ENCODE results near the gene PRKN. TPM values are rescaled to one million over a fixed set of nuclear protein-coding genes. Genes with fewer than 3 reads are reported as not detected.
"Not testable (repeated sequence)": the region's sequence is repeated elsewhere in the genome, so short reads cannot be mapped to it uniquely, and the experiment has no call there.

The PRKN gene
- total and polyA plus RNA-seq, 5 donors from 2014 or later: 0.24 to 3.7 (median 2.5) TPM

DNA sequence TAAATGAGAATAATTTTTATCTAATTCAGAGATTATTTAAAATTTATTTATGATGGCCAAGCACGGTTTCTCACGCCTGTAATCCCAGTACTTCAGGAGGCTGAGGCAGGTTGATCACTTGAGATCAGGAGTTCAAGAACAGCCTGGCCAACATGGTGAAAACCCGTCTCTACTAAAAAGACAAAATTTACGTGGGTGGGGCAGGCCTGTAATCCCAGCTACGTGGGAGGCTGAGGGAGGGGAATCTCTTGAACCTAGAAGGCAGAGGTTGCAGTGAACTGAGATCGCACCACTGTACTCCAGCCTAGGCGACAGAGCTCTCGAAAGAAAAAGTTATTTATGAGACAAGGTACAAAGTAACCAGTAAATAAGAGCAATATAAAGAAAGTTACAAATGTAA lies 1394.2 kb downstream of the PRKN start:
- Mint-ChIP-seq H3K36me3 (no peaks in the 10 kb centered on the region), H3K9me3 (peaks cover 0 to 2% (median 0%) of the 10 kb centered on the region in 7 donors), H3K4me1 (no peaks in the 10 kb centered on the region), H3K27me3 (peaks cover 9% of the 10 kb centered on the region), H3K27ac (no peak overlapping the region), H3K4me3 (no peak overlapping the region)
- no peaks in the 10 kb centered on the region for H3K9me3 ChIP-seq (ENCODE audit: control insufficient read depth in 2 of 2, low read length in 2 of 2)
- H3K27ac ChIP-seq (ENCODE audit: insufficient read depth, low read length, poor library complexity, severe bottlenecking): no peak overlapping the region
- no peaks in the 10 kb centered on the region for H3K4me1 ChIP-seq (ENCODE audit: control insufficient read depth, insufficient read depth, low read length, poor library complexity, severe bottlenecking)
- no peak overlapping the region for H3K4me3 ChIP-seq (ENCODE audit: low read depth, low read length)
- ATAC-seq (ENCODE audit: low read depth in 2 of 2) (no peak), DNase-seq (no peak)
- no peaks in the 10 kb centered on the region for H3K27me3 ChIP-seq (ENCODE audit: control insufficient read depth, insufficient read depth, low read length)
- H3K36me3 ChIP-seq (ENCODE audit: control insufficient read depth, insufficient read depth, low read length): no peaks in the 10 kb centered on the region

DNA sequence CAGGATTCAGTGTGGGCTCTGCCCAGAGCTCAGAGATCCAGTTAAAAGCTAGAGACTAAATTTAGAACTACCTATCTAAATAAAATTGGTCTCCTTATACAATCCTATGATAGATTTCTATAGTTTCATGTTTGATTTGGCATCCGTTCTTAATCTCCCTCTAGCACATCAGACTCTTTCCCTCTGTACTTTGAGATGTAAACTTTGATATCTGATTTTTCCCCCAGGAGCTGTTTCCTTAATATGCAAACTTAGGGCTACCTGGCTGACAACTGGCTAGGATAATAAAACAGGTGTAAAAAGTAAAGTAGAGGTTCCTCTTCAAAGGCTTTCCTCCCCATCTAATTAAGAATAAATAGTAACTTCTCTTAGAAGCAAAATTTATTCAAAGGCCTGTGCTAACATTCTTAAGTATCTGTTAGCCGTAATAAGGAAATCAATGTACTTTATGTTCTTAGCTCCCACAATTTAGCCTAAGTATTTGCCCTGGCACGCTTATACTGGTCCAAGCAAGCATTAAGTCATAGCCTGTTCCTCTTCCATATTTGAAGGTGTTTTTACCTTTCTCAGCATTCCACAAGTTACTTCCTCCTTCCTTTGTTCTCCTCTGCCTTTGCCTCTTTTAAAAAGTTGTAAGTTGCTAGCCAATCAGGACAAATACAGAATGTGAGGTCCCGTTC lies 1396.0 kb downstream of the PRKN start:
- not testable (repeated sequence) for H3K27me3 Mint-ChIP-seq; H3K27ac Mint-ChIP-seq; H3K4me1 ChIP-seq (ENCODE audit: control insufficient read depth, insufficient read depth, low read length, poor library complexity, severe bottlenecking); H3K27me3 ChIP-seq (ENCODE audit: control insufficient read depth, insufficient read depth, low read length); H3K36me3 Mint-ChIP-seq; H3K9me3 Mint-ChIP-seq; H3K27ac ChIP-seq (ENCODE audit: insufficient read depth, low read length, poor library complexity, severe bottlenecking); H3K9me3 ChIP-seq (ENCODE audit: control insufficient read depth in 2 of 2, low read length in 2 of 2); H3K4me3 ChIP-seq (ENCODE audit: low read depth, low read length); H3K4me3 Mint-ChIP-seq; ATAC-seq (ENCODE audit: low read depth in 2 of 2); H3K36me3 ChIP-seq (ENCODE audit: control insufficient read depth, insufficient read depth, low read length); DNase-seq; H3K4me1 Mint-ChIP-seq

DNA sequence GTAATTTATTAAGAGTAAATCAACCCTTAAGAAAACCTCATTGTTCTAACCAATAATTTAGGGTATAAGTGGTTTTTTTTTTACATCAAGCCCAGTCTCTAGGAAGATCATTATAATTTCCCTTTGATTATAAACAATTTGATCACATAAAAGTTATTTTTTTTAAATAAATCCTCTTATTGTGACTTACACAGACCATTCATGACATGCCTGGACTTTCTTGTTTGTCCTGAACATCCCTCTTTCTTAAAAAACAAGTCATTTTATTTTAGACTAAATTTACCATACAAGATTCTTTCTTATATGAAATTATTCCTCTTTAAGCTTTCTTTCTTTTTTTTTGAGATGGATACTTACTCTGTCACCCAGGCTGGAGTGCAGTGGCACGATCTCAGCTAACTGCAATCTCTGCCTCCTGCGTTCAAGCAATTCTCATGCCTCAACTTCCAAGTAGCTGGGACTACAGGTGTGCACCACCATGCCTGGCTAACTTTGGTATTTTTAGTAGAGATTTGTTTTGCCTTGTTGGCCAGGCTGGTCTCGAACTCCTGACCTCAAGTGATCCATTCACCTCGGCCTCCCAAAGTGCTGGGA lies 1400.1 kb downstream of the PRKN start:
- Mint-ChIP-seq H3K27me3 (peaks cover 22% of the 10 kb centered on the region), H3K4me1 (no peaks in the 10 kb centered on the region), H3K36me3 (no peaks in the 10 kb centered on the region), H3K27ac (no peak overlapping the region), H3K4me3 (no peak overlapping the region), H3K9me3 (peaks cover 0 to 4% (median 2%) of the 10 kb centered on the region in 7 donors)
- Histone ChIP-seq H3K36me3 (ENCODE audit: control insufficient read depth, insufficient read depth, low read length) (no peaks in the 10 kb centered on the region), H3K4me1 (ENCODE audit: control insufficient read depth, insufficient read depth, low read length, poor library complexity, severe bottlenecking) (no peaks in the 10 kb centered on the region), H3K4me3 (ENCODE audit: low read depth, low read length) (no peak overlapping the region), H3K27me3 (ENCODE audit: control insufficient read depth, insufficient read depth, low read length) (no peaks in the 10 kb centered on the region), H3K27ac (ENCODE audit: insufficient read depth, low read length, poor library complexity, severe bottlenecking) (no peak overlapping the region), H3K9me3 (ENCODE audit: control insufficient read depth in 2 of 2, low read length in 2 of 2) (peaks cover 0 to 7% of the 10 kb centered on the region in 2 experiments)
- no peak for DNase-seq
- no peak for ATAC-seq (ENCODE audit: low read depth in 2 of 2)

DNA sequence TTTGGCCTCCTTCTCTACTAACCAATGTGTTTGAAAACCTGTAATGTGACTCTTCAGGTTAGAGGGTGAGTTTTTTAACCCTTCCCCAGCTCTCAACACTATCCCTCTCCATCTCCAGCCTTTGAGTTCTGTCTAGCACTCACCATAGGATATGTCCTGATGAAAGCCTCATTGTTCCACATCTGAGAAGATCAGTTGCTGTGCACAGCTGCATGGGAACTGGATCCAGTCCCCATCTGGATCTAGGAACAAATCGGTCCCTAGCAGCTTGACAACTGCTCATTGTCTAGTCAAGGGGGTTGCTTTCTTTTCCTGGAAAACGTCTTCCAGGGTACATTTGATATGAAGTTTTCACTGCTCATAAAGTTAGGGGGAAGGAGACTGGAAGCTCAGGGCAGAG lies 1408.3 kb downstream of the PRKN start:
- no peak for ATAC-seq (ENCODE audit: low read depth in 2 of 2)
- Mint-ChIP-seq H3K9me3 (peaks cover 0 to 4% (median 3%) of the 10 kb centered on the region in 7 donors), H3K36me3 (no peaks in the 10 kb centered on the region), H3K4me3 (no peak overlapping the region), H3K27me3 (peaks cover 15% of the 10 kb centered on the region), H3K4me1 (no peaks in the 10 kb centered on the region), H3K27ac (no peak overlapping the region)
- no peaks in the 10 kb centered on the region for H3K9me3 ChIP-seq (ENCODE audit: control insufficient read depth in 2 of 2, low read length in 2 of 2)
- no peak overlapping the region for H3K4me3 ChIP-seq (ENCODE audit: low read depth, low read length)
- no peaks in the 10 kb centered on the region for H3K27me3 ChIP-seq (ENCODE audit: control insufficient read depth, insufficient read depth, low read length)
- H3K27ac ChIP-seq (ENCODE audit: insufficient read depth, low read length, poor library complexity, severe bottlenecking): no peak overlapping the region
- DNase-seq: no peak
- no peaks in the 10 kb centered on the region for H3K4me1 ChIP-seq (ENCODE audit: control insufficient read depth, insufficient read depth, low read length, poor library complexity, severe bottlenecking)
- no peaks in the 10 kb centered on the region for H3K36me3 ChIP-seq (ENCODE audit: control insufficient read depth, insufficient read depth, low read length)

DNA sequence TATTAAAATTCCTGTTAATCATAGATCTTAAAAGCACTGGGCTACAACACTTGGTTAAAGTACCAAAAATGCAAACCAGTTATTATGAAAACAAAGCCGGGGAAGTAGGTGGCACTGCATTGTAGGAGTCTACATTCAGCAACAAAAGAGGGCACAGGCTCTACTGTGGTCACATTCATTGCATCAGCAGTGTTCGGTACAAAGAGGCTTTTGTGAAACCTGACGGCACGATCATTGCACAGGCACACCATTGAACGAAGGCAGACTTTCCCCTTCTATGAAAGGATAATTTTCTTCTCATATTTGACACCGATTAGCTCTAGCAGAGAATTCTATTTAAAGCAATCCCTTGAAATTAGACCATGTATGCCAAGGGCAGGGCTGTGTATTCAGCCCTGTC lies 1409.1 kb downstream of the PRKN start:
- H3K9me3 ChIP-seq (ENCODE audit: control insufficient read depth in 2 of 2, low read length in 2 of 2): no peaks in the 10 kb centered on the region
- ATAC-seq (ENCODE audit: low read depth in 2 of 2): no peak
- no peak overlapping the region for H3K4me3 Mint-ChIP-seq

DNA sequence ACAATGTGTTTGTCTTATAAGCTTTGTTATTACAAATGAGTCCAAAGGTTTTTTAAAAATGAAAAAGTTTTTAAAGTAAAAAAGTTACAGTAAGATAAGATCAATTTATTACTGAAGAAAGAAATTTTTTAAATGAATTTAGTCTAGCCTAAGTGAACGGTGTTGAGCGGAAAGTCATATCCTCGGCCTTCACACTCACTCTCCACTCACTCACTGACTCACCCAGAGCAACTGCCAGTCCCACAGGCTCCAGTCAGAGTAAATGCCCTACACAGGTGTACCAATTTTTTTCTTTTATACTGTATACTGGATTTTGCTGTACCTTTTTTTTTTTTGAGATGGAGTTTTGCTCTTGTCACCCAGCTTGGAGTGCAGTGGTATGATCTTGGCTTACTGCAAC lies 1411.0 kb downstream of the PRKN start:
- no peak overlapping the region for H3K4me3 ChIP-seq (ENCODE audit: low read depth, low read length)
- H3K9me3 Mint-ChIP-seq: peaks cover 0 to 4% (median 0%) of the 10 kb centered on the region in 7 donors
- no peak overlapping the region for H3K27ac Mint-ChIP-seq
- H3K9me3 ChIP-seq (ENCODE audit: control insufficient read depth in 2 of 2, low read length in 2 of 2): no peaks in the 10 kb centered on the region
- no peaks in the 10 kb centered on the region for H3K36me3 ChIP-seq (ENCODE audit: control insufficient read depth, insufficient read depth, low read length)
- no peak for ATAC-seq (ENCODE audit: low read depth in 2 of 2)
- H3K27me3 Mint-ChIP-seq: peaks cover 6% of the 10 kb centered on the region
- DNase-seq: no peak
- no peaks in the 10 kb centered on the region for H3K27me3 ChIP-seq (ENCODE audit: control insufficient read depth, insufficient read depth, low read length)
- H3K36me3 Mint-ChIP-seq: no peaks in the 10 kb centered on the region
- H3K4me1 Mint-ChIP-seq: no peaks in the 10 kb centered on the region
- H3K27ac ChIP-seq (ENCODE audit: insufficient read depth, low read length, poor library complexity, severe bottlenecking): no peak overlapping the region
- H3K4me1 ChIP-seq (ENCODE audit: control insufficient read depth, insufficient read depth, low read length, poor library complexity, severe bottlenecking): no peaks in the 10 kb centered on the region
- H3K4me3 Mint-ChIP-seq: no peak overlapping the region

More for the DNA sequence above, 1409.1 kb downstream of the PRKN start:
- Mint-ChIP-seq H3K36me3 (no peaks in the 10 kb centered on the region), H3K9me3 (peaks cover 0 to 4% (median 3%) of the 10 kb centered on the region in 7 donors), H3K27ac (no peak overlapping the region), H3K27me3 (peaks cover 14% of the 10 kb centered on the region), H3K4me1 (no peaks in the 10 kb centered on the region)
- no peaks in the 10 kb centered on the region for H3K27me3 ChIP-seq (ENCODE audit: control insufficient read depth, insufficient read depth, low read length)
- no peak for DNase-seq
- no peaks in the 10 kb centered on the region for H3K36me3 ChIP-seq (ENCODE audit: control insufficient read depth, insufficient read depth, low read length)
- H3K4me1 ChIP-seq (ENCODE audit: control insufficient read depth, insufficient read depth, low read length, poor library complexity, severe bottlenecking): no peaks in the 10 kb centered on the region
- no peak overlapping the region for H3K27ac ChIP-seq (ENCODE audit: insufficient read depth, low read length, poor library complexity, severe bottlenecking)
- H3K4me3 ChIP-seq (ENCODE audit: low read depth, low read length): no peak overlapping the region

DNA sequence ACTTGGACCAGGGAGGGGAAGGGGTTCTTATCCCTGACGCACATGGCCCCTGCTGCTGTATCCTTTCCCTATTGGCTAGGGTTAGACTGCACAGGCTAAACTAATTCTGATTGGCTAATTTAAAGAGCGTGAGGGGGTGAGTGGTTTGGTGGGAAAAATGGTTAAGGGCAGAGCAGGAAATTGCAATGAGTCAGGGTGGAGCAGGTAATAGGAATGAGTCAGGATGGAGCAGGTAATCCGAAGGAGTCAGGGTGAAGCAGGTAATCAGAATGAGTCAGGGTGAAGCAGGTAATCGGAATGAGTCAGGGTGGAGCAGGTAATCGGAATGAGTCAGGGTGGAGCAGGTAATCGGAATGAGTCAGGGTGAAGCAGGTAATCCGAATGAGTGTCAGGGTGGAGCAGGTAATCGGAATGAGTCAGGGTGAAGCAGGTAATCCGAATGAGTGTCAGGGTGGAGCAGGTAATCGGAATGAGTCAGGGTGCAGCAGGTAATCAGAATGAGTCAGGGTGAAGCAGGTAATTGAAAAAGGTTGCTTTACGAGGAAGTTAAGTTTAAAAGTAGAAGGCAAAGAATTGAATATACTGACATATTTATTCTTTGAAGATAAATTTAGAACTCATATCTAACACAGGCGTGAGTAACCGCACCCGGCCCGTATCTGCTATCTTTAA lies 1412.2 kb downstream of the PRKN start:
- H3K9me3 Mint-ChIP-seq; H3K27ac Mint-ChIP-seq; H3K27me3 ChIP-seq (ENCODE audit: control insufficient read depth, insufficient read depth, low read length): not testable (repeated sequence)

More for the DNA sequence above, 1412.2 kb downstream of the PRKN start:
- not testable (repeated sequence) for H3K9me3 ChIP-seq (ENCODE audit: control insufficient read depth in 2 of 2, low read length in 2 of 2); H3K27me3 Mint-ChIP-seq; H3K36me3 ChIP-seq (ENCODE audit: control insufficient read depth, insufficient read depth, low read length); DNase-seq; H3K27ac ChIP-seq (ENCODE audit: insufficient read depth, low read length, poor library complexity, severe bottlenecking); H3K36me3 Mint-ChIP-seq; H3K4me3 Mint-ChIP-seq; H3K4me3 ChIP-seq (ENCODE audit: low read depth, low read length); H3K4me1 Mint-ChIP-seq; H3K4me1 ChIP-seq (ENCODE audit: control insufficient read depth, insufficient read depth, low read length, poor library complexity, severe bottlenecking); ATAC-seq (ENCODE audit: low read depth in 2 of 2)
